22Rv1 (cell line): ENCODE results near the gene DCST2.

ENCODE experiments used
- H3K27ac ChIP-seq: fragments of 450-650 bp; 2 replicates; pipeline ENCODE4 v1.5.1; 2017
- CTCF ChIP-seq: fragments of 450-650 bp; IDR thresholded peaks from 2 replicates; pipeline ENCODE4 v1.5.1; 2017; ENCODE audit warnings: mild to moderate bottlenecking
- ZFX ChIP-seq: fragments of 450-650 bp; IDR thresholded peaks from 2 replicates; pipeline ENCODE4 v1.6.1; 2017; ENCODE audit warnings: antibody characterized with exemption, borderline replicate concordance

The DCST2 gene

GRCh38 chr1:155033524-155033923 lies at the start of gene DCST2, which contains the start of gene DCST1:
TSS of gene DCST2 (minus strand) at chr1:155033781. CDS start at chr1:155033701, 80 bp downstream.
TSS of gene DCST1 (plus strand) at chr1:155033824. CDS start at chr1:155034037, 213 bp downstream.
- H3K27ac ChIP-seq = no peak within 1 kb of the TSS
- TF ChIP-seq CTCF (no peak), ZFX (no peak)

- TF ChIP-seq ZFX = no peak
- no peak for TF ChIP-seq CTCF
- peak overlapping the region; percentile 98 for H3K27ac ChIP-seq
These were observed 49.5 kb upstream of the DCST2 start for GRCh38 chr1:155083052-155083541.

GRCh38 chr1:155082301-155083051 lies 48.9 kb upstream of the DCST2 start:
- H3K27ac ChIP-seq = peak overlapping the region; percentile 98
- TF ChIP-seq ZFX (no peak), CTCF (no peak)

- peak overlapping the region; percentile 98 for H3K27ac ChIP-seq
- no peak for TF ChIP-seq ZFX
- TF ChIP-seq CTCF = no peak
These were observed 48.1 kb upstream of the DCST2 start for GRCh38 chr1:155081472-155082300.

- TF ChIP-seq ZFX = no peak
- no peak for TF ChIP-seq CTCF
- H3K27ac ChIP-seq = peak overlapping the region; percentile 98
These were observed 47.0 kb upstream of the DCST2 start for GRCh38 chr1:155080312-155081228.

- H3K27ac ChIP-seq = peak overlapping the region; percentile 98
- TF ChIP-seq ZFX = no peak
- no peak for TF ChIP-seq CTCF
These were observed 46.1 kb upstream of the DCST2 start for GRCh38 chr1:155079487-155080311.
